Naive thymus-derived CD8-positive, alpha-beta T cell (primary cell): ENCODE results near the gene CXCR3. TPM values are rescaled to one million over a fixed set of nuclear protein-coding genes. Genes with fewer than 3 reads are reported as not detected.
"Not testable (repeated sequence)": the region's sequence is repeated elsewhere in the genome, so short reads cannot be mapped to it uniquely, and the experiment has no call there.

Experiments used
- ATAC-seq, 2 donors: fragments of 150-1000 bp; cut with Tn5 transposase in 1 of 2; sonication (Bioruptor Pico), chemical (Tn5 transposase) in 1 of 2; 1 replicate in 1 of 2; 2 replicates in 1 of 2; pipeline ENCODE4 v1.10.0; 2021; ENCODE audit warnings: mild to moderate bottlenecking in 2 of 2, moderate library complexity in 2 of 2
- POLR2A ChIA-PET: fragments of 350-600 bp; sonication (Branson Sonifier 250); formaldehyde crosslinking; loops from one replicate; lab custom pipeline; 2021; ENCODE audit warnings: antibody characterized with exemption; lab: Charles Lee
- DNase-seq, 10 donors: peaks; one replicate each; pipeline versions ENCODE4 v3.0.0 to v3.0.0-alpha.2; 2020 to 2022
- H3K27ac Mint-ChIP-seq, 10 donors: one replicate each; pipeline ENCODE4 v1.8.0; 2020 to 2022; ENCODE audit warnings: mild to moderate bottlenecking in 10 of 10, mixed read lengths in 10 of 10, moderate library complexity in 4 of 10, inconsistent platforms in 1 of 10
- H3K27me3 Mint-ChIP-seq, 5 donors: one replicate each; pipeline ENCODE4 v1.8.0; 2021 to 2022; ENCODE audit warnings: mixed read lengths in 5 of 5
- H3K36me3 Mint-ChIP-seq, 3 donors: one replicate each; pipeline ENCODE4 v1.8.0; 2020 to 2022; ENCODE audit warnings: mixed read lengths in 3 of 3, mild to moderate bottlenecking in 2 of 3, inconsistent platforms in 1 of 3
- H3K4me1 Mint-ChIP-seq, 4 donors: one replicate each; pipeline ENCODE4 v1.8.0; 2021 to 2022; ENCODE audit warnings: mixed read lengths in 4 of 4
- H3K4me3 Mint-ChIP-seq, 10 donors: one replicate each; pipeline ENCODE4 v1.8.0; 2020 to 2022; ENCODE audit warnings: mild to moderate bottlenecking in 10 of 10, mixed read lengths in 10 of 10, moderate library complexity in 6 of 10, inconsistent platforms in 1 of 10
- H3K9me3 Mint-ChIP-seq, 9 donors: one replicate each; pipeline ENCODE4 v1.8.0; 2020 to 2022; ENCODE audit warnings: mixed read lengths in 9 of 9, mild to moderate bottlenecking in 3 of 9, inconsistent platforms in 1 of 9, moderate library complexity in 1 of 9
- polyA plus RNA-seq, 3 donors: library from polyadenylated mRNA; unstranded; fragments of 300-500 nt; fragmentation: Illumina TruSeq; gene quantifications; one replicate each; pipeline ENCODE4 v1.2.3, GENCODE V29; 2021
- total RNA-seq, 8 experiments: library from RNA in 2 of 8; stranded (reverse) in 2 of 8; gene quantifications; one replicate each; pipeline ENCODE4 v1.2.3 and lab custom pipeline; 2021 to 2026

Gene CXCR3
- total and polyA plus RNA-seq, 5 experiments from 2014 or later: 10.4 to 34.7 (median 23.5) TPM

- peak in 1 of 2 donors; percentile 14 for ATAC-seq
- no peak for DNase-seq
- Mint-ChIP-seq H3K9me3 (no peaks in the 10 kb centered on the region), H3K4me1 (peaks cover 1 to 15% (median 6%) of the 10 kb centered on the region in 4 donors), H3K4me3 (no peak overlapping the region), H3K27ac (peak overlapping the region in 3 of 10 donors; percentile 18 to 56 (median 42)), H3K27me3 (no peaks in the 10 kb centered on the region), H3K36me3 (peaks cover 0 to 76% (median 9%) of the 10 kb centered on the region in 3 donors)
- POLR2A ChIA-PET: no interaction called here
Measured at GRCh38 chrX:71573590-71573989, 44.7 kb downstream of the CXCR3 start.

DNA sequence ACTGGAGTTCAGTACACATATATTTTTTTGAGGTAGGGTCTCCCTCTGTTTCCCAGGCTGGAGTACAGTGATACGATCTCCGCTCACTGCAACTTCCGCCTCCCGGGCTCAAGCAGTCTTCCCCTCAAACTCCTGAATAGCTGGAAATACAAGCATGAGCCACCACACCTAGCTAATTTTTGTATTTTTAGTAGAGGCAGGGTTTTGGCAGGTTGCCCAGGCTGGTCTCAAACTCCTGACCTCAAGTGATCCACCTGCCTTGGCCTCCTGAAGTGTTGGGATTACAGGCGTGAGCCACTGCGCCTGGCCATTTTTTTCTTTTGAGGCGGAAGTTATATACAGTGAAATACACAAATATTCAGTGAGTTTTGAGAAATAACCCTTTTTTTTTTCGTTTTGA, 46.9 kb downstream of the CXCR3 start:
- H3K4me3 Mint-ChIP-seq, H3K9me3 Mint-ChIP-seq, DNase-seq, POLR2A ChIA-PET, H3K27me3 Mint-ChIP-seq, ATAC-seq: not testable (repeated sequence)
- peaks cover 0 to 12% (median 3%) of the 10 kb centered on the region in 4 donors for H3K4me1 Mint-ChIP-seq
- peaks cover 0 to 88% (median 9%) of the 10 kb centered on the region in 3 donors for H3K36me3 Mint-ChIP-seq
- peak overlapping the region in 3 of 10 donors; percentile 4 to 51 (median 13) for H3K27ac Mint-ChIP-seq

Other genes starting within 250 kb of the CXCR3 start
- gene OGT, start 85.4 kb downstream of the CXCR3 start, total RNA-seq: 100 to 1,000 TPM; 636 to 675 TPM
- gene OGT, start 85.4 kb downstream of the CXCR3 start, polyA plus RNA-seq: 10 to 100 TPM; 29.7 to 32.7 (median 31.3) TPM
- gene GCNA, start 40.1 kb downstream of the CXCR3 start, total RNA-seq: 10 to 100 TPM; 11.6 to 12.1 TPM
- gene GCNA, start 40.1 kb downstream of the CXCR3 start, polyA plus RNA-seq: 1 to 10 TPM in 1 of 3 donors, under 1 TPM in 2; 0.34 to 1.3 (median 0.77) TPM
- gene CXorf49, start 99.8 kb upstream of the CXCR3 start, total RNA-seq: not detected
- gene CXorf49, start 99.8 kb upstream of the CXCR3 start, polyA plus RNA-seq: not detected
- not detected for gene CXorf49B, start 144.8 kb upstream of the CXCR3 start, total RNA-seq
- gene CXorf49B, start 144.8 kb upstream of the CXCR3 start, polyA plus RNA-seq: not detected